ENCODE data around the gene CHD9.

DNA sequence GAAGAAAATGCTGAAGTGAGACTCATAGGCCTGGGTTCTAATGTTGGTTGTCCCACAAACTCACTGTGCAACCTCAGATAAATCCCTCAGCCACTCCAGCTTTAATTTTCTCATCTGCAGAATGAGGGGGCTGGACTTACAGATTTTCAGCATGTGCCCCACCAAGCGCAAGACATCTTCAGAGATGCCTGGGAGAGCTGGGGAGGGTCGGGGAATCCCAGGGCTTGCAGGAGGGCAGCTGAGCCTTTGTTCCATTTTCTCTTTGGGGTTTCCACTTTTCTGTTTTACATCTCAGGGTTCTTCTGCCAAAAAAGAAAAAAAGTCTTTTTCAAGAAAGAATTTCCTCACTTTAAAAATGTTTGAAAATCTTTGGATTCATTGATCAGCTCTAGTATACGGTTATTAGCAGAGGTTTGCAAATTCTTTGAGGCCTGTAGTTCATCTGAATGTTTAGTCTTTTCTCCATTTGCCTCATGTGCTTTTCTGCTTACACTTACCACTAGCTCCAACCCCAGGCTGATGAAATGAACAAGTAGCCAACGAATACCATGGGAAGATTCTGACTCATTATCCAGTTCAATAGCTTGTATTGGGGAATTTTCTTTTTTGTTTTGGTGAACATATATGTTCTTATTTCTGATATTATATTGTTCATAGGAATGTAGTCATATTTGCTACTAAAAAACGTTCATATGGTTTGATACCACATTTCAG lies 56.4 kb downstream of the CHD9 start:
- TF ChIP-seq, protein P1, sequence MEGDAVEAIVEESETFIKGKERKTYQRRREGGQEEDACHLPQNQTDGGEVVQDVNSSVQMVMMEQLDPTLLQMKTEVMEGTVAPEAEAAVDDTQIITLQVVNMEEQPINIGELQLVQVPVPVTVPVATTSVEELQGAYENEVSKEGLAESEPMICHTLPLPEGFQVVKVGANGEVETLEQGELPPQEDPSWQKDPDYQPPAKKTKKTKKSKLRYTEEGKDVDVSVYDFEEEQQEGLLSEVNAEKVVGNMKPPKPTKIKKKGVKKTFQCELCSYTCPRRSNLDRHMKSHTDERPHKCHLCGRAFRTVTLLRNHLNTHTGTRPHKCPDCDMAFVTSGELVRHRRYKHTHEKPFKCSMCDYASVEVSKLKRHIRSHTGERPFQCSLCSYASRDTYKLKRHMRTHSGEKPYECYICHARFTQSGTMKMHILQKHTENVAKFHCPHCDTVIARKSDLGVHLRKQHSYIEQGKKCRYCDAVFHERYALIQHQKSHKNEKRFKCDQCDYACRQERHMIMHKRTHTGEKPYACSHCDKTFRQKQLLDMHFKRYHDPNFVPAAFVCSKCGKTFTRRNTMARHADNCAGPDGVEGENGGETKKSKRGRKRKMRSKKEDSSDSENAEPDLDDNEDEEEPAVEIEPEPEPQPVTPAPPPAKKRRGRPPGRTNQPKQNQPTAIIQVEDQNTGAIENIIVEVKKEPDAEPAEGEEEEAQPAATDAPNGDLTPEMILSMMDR (IDR thresholded peaks at IDR 0.05): no peak
- TF ChIP-seq POLR2A (IDR thresholded peaks at IDR 0.05): no peak
